ENCODE measurements around the gene VEZF1.

- TF ChIP-seq CTCF (IDR thresholded peaks at IDR 0.05) (no peak), POLR2A (IDR thresholded peaks at IDR 0.05) (no peak), POLR2AphosphoS5 (IDR thresholded peaks at IDR 0.05) (no peak), EP300 (IDR thresholded peaks at IDR 0.05) (no peak)
Observed at GRCh38 chr17:57925361-57925990, 62.6 kb downstream of the VEZF1 start.

Data from upper lobe of left lung (tissue), 4 donors.